Activated T-helper 2 cell treated with anti-CD3 and anti-CD28 coated beads, Interferon-gamma antibody, Interleukin-2, Interleukin-4, amounts not matched to agents 10 μg/mL and 5 μg/mL and 100 μg/mL, durations not matched to agents 14 hours and 24 hours and 36 hours (primary cell): ENCODE measurements around the gene PSMB10. TPM values are rescaled to one million over a fixed set of nuclear protein-coding genes. Genes with fewer than 3 reads are reported as not detected.

Experiments used
- DNase-seq: peaks from one replicate; pipeline ENCODE4 v3.0.0; 2021; ENCODE audit warnings: low spot score
- H3K27ac Mint-ChIP-seq: one replicate; pipeline ENCODE4 v1.8.0; 2021; ENCODE audit warnings: mixed read lengths
- H3K27me3 Mint-ChIP-seq: one replicate; pipeline ENCODE4 v1.8.0; 2021; ENCODE audit warnings: low read depth, mixed read lengths
- H3K36me3 Mint-ChIP-seq: one replicate; pipeline ENCODE4 v1.8.0; 2021; ENCODE audit warnings: low read depth, mixed read lengths
- H3K4me1 Mint-ChIP-seq: one replicate; pipeline ENCODE4 v1.8.0; 2021; ENCODE audit warnings: low read depth, mixed read lengths
- H3K4me3 Mint-ChIP-seq: one replicate; pipeline ENCODE4 v1.8.0; 2021; ENCODE audit warnings: low read depth, mild to moderate bottlenecking, moderate library complexity, mixed read lengths
- H3K9me3 Mint-ChIP-seq: one replicate; pipeline ENCODE4 v1.8.0; 2021; ENCODE audit warnings: mixed read lengths
- intact Hi-C: fragments of 100-400 bp; cut with micrococcal nuclease; formaldehyde crosslinking; loops from one replicate; pipeline ENCODE4 v1.15.1; 2023
- total RNA-seq: library from RNA; stranded (reverse); gene quantifications from 2 replicates; pipeline ENCODE4 v1.2.3, GENCODE V29; 2022

Gene PSMB10
- total RNA-seq, 1 donor from 2014 or later: 238 TPM

- Mint-ChIP-seq H3K36me3 (peaks cover 29% of the 10 kb centered on the region), H3K4me3 (no peak overlapping the region), H3K27me3 (no peaks in the 10 kb centered on the region), H3K27ac (no peak overlapping the region), H3K4me1 (no peaks in the 10 kb centered on the region), H3K9me3 (no peaks in the 10 kb centered on the region)
- intact Hi-C loops: no loop called here
- no peak for DNase-seq
Measured at GRCh38 chr16:67957622-67958021, 21.0 kb upstream of the PSMB10 start.

GRCh38 chr16:67954421-67955196 lies 18.0 kb upstream of the PSMB10 start:
- H3K4me1 Mint-ChIP-seq: no peaks in the 10 kb centered on the region
- peaks cover 14% of the 10 kb centered on the region for H3K36me3 Mint-ChIP-seq
- H3K27ac Mint-ChIP-seq: no peak overlapping the region
- no peaks in the 10 kb centered on the region for H3K9me3 Mint-ChIP-seq
- no peak overlapping the region for H3K4me3 Mint-ChIP-seq
- DNase-seq: no peak
- intact Hi-C loops: no loop called here
- no peaks in the 10 kb centered on the region for H3K27me3 Mint-ChIP-seq

- Mint-ChIP-seq H3K9me3 (no peaks in the 10 kb centered on the region), H3K4me1 (no peaks in the 10 kb centered on the region), H3K4me3 (no peak overlapping the region), H3K27me3 (no peaks in the 10 kb centered on the region), H3K27ac (no peak overlapping the region), H3K36me3 (peaks cover 14% of the 10 kb centered on the region)
- no peak for DNase-seq
- intact Hi-C loops: no loop called here
Measured at GRCh38 chr16:67953641-67954375, 17.2 kb upstream of the PSMB10 start.

- Mint-ChIP-seq H3K4me3 (no peak overlapping the region), H3K4me1 (no peaks in the 10 kb centered on the region), H3K27ac (no peak overlapping the region), H3K36me3 (peaks cover 15% of the 10 kb centered on the region), H3K9me3 (no peaks in the 10 kb centered on the region), H3K27me3 (no peaks in the 10 kb centered on the region)
- no peak for DNase-seq
- intact Hi-C loops: no loop called here
Measured at GRCh38 chr16:67951485-67951884, 14.8 kb upstream of the PSMB10 start.

GRCh38 chr16:67950335-67950843 lies 13.7 kb upstream of the PSMB10 start:
- Mint-ChIP-seq H3K36me3 (peaks cover 15% of the 10 kb centered on the region), H3K4me1 (no peaks in the 10 kb centered on the region), H3K27ac (no peak overlapping the region), H3K9me3 (no peaks in the 10 kb centered on the region), H3K4me3 (no peak overlapping the region), H3K27me3 (no peaks in the 10 kb centered on the region)
- intact Hi-C loops: no loop called here
- no peak for DNase-seq

- no peaks in the 10 kb centered on the region for H3K4me1 Mint-ChIP-seq
- H3K36me3 Mint-ChIP-seq: peaks cover 9% of the 10 kb centered on the region
- H3K4me3 Mint-ChIP-seq: no peak overlapping the region
- H3K27ac Mint-ChIP-seq: no peak overlapping the region
- intact Hi-C loops: no loop called here
- no peaks in the 10 kb centered on the region for H3K27me3 Mint-ChIP-seq
- H3K9me3 Mint-ChIP-seq: no peaks in the 10 kb centered on the region
- DNase-seq: no peak
Measured at GRCh38 chr16:67949645-67950044, 13.0 kb upstream of the PSMB10 start.

GRCh38 chr16:67948015-67948414 lies 11.4 kb upstream of the PSMB10 start:
- intact Hi-C loops: no loop called here
- Mint-ChIP-seq H3K4me1 (no peaks in the 10 kb centered on the region), H3K36me3 (peaks cover 9% of the 10 kb centered on the region), H3K4me3 (no peak overlapping the region), H3K27ac (no peak overlapping the region), H3K27me3 (no peaks in the 10 kb centered on the region), H3K9me3 (no peaks in the 10 kb centered on the region)
- no peak for DNase-seq

GRCh38 chr16:67946966-67947558 lies 10.4 kb upstream of the PSMB10 start:
- intact Hi-C loops: no loop called here

GRCh38 chr16:67946128-67946569 lies 9.5 kb upstream of the PSMB10 start:
- Mint-ChIP-seq H3K27me3 (no peaks in the 10 kb centered on the region), H3K4me3 (no peak overlapping the region), H3K27ac (no peak overlapping the region), H3K9me3 (no peaks in the 10 kb centered on the region), H3K36me3 (peaks cover 12% of the 10 kb centered on the region), H3K4me1 (peaks cover 7% of the 10 kb centered on the region)
- intact Hi-C loops: no loop called here
- DNase-seq: no peak

More at GRCh38 chr16:67946966-67947558, 10.4 kb upstream of the PSMB10 start:
- no peaks in the 10 kb centered on the region for H3K9me3 Mint-ChIP-seq
- H3K4me3 Mint-ChIP-seq: no peak overlapping the region
- H3K27ac Mint-ChIP-seq: no peak overlapping the region
- no peaks in the 10 kb centered on the region for H3K4me1 Mint-ChIP-seq
- peaks cover 12% of the 10 kb centered on the region for H3K36me3 Mint-ChIP-seq
- DNase-seq: no peak
- H3K27me3 Mint-ChIP-seq: no peaks in the 10 kb centered on the region

- DNase-seq: no peak
- H3K36me3 Mint-ChIP-seq: peaks cover 10% of the 10 kb centered on the region
- H3K27ac Mint-ChIP-seq: no peak overlapping the region
- no peaks in the 10 kb centered on the region for H3K27me3 Mint-ChIP-seq
- intact Hi-C loops: no loop called here
- no peaks in the 10 kb centered on the region for H3K9me3 Mint-ChIP-seq
- peaks cover 7% of the 10 kb centered on the region for H3K4me1 Mint-ChIP-seq
- no peak overlapping the region for H3K4me3 Mint-ChIP-seq
Measured at GRCh38 chr16:67945392-67945933, 8.8 kb upstream of the PSMB10 start.

- no peaks in the 10 kb centered on the region for H3K27me3 Mint-ChIP-seq
- DNase-seq: no peak
- no peak overlapping the region for H3K4me3 Mint-ChIP-seq
- H3K4me1 Mint-ChIP-seq: peaks cover 13% of the 10 kb centered on the region
- intact Hi-C loops: no loop called here
- H3K36me3 Mint-ChIP-seq: peaks cover 15% of the 10 kb centered on the region
- no peak overlapping the region for H3K27ac Mint-ChIP-seq
- no peaks in the 10 kb centered on the region for H3K9me3 Mint-ChIP-seq
Measured at GRCh38 chr16:67944690-67945391, 8.2 kb upstream of the PSMB10 start.
